DND-41 (cell line): ENCODE data around the gene PDLIM7.
A peak's percentile ranks its signal among the peaks of the same experiment; 100 is the strongest.

Experiments
- ATAC-seq: fragments of 200-7000 bp; cut with Tn5 transposase; 3 replicates; pipeline ENCODE4 v1.9.1; 2021; ENCODE audit warnings: low read depth; ENCODE audit not compliant: insufficient read depth
- DNase-seq: peaks from one replicate; pipeline ENCODE4 v3.0.0-alpha.2; 2020
- H2AFZ ChIP-seq: 2 replicates; pipeline ENCODE4 v1.6.0; 2012; ENCODE audit warnings: low read depth, low read length
- H3K27ac ChIP-seq: 2 replicates; pipeline ENCODE4 v1.5.1; 2012; ENCODE audit warnings: low read length, inconsistent platforms
- H3K27me3 ChIP-seq: fragments of 200-600 bp; sonication (generic); 2 replicates; pipeline ENCODE4 v1.6.0; 2012; ENCODE audit warnings: low read length, mild to moderate bottlenecking, inconsistent platforms; ENCODE audit not compliant: insufficient read depth, poor library complexity
- H3K36me3 ChIP-seq: 2 replicates; pipeline ENCODE4 v1.5.1; 2012; ENCODE audit warnings: low read length, inconsistent platforms; ENCODE audit not compliant: insufficient read depth
- H3K4me1 ChIP-seq: 2 replicates; pipeline ENCODE4 v1.5.1; 2012; ENCODE audit warnings: mild to moderate bottlenecking, low read length; ENCODE audit not compliant: insufficient read depth
- H3K4me2 ChIP-seq: 2 replicates; pipeline ENCODE4 v1.6.0; 2012; ENCODE audit warnings: mild to moderate bottlenecking, moderate library complexity, low read length, inconsistent platforms; ENCODE audit not compliant: insufficient read depth
- H3K4me3 ChIP-seq, 2 experiments: fragments of 200-600 bp in 1 of 2; shearing (Covaris generic) in 1 of 2; 2 replicates each; pipeline ENCODE4 v1.5.1; 2012 to 2016; ENCODE audit warnings: inconsistent platforms in 2 of 2, low read length in 2 of 2, mild to moderate bottlenecking in 2 of 2, low read depth in 1 of 2, moderate library complexity in 1 of 2
- H3K79me2 ChIP-seq: 2 replicates; pipeline ENCODE4 v1.6.0; 2012; ENCODE audit warnings: low read length, inconsistent platforms; ENCODE audit not compliant: insufficient read depth
- H3K9ac ChIP-seq: 2 replicates; pipeline ENCODE4 v1.6.0; 2012; ENCODE audit warnings: low read depth, mild to moderate bottlenecking, inconsistent platforms, low read length, moderate library complexity
- H3K9me3 ChIP-seq: 2 replicates; pipeline ENCODE4 v1.5.1; 2012; ENCODE audit warnings: low read length, moderate library complexity, mild to moderate bottlenecking, inconsistent platforms; ENCODE audit not compliant: insufficient read depth, severe bottlenecking
- H4K20me1 ChIP-seq: 2 replicates; pipeline ENCODE4 v1.6.0; 2012; ENCODE audit warnings: low read length; ENCODE audit not compliant: insufficient read depth
- CTCF ChIP-seq: IDR thresholded peaks from 2 replicates; pipeline ENCODE4 v1.5.1; 2012; ENCODE audit warnings: borderline replicate concordance, low read length, moderate library complexity, mild to moderate bottlenecking; ENCODE audit not compliant: poor library complexity, severe bottlenecking; ENCODE audit errors: extremely low read depth
- EZH2 ChIP-seq: IDR thresholded peaks from 3 replicates; pipeline ENCODE4 v1.6.1; 2012; ENCODE audit warnings: borderline replicate concordance, low read depth, mild to moderate bottlenecking, moderate library complexity, low read length, inconsistent platforms; ENCODE audit not compliant: severe bottlenecking

Gene PDLIM7

DNA sequence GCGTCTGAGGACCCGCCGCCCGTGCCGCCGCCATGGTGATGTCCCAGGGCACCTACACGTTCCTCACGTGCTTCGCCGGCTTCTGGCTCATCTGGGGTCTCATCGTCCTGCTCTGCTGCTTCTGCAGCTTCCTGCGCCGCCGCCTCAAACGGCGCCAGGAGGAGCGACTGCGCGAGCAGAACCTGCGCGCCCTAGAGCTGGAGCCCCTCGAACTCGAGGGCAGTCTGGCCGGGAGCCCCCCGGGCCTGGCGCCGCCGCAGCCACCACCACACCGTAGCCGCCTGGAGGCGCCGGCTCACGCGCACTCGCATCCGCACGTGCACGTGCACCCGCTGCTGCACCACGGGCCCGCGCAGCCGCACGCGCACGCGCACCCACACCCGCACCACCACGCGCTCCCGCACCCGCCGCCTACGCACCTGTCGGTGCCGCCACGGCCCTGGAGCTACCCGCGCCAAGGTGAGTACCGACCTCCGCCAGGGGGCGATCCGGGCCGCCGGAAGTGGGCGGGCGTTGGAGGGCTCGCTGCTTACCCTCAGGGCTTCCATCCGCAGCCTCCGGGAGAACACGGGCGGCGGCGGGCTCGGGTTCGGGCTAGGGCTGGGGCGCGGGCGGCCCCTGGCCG lies 42.3 kb downstream of the PDLIM7 start:
- peak overlapping the region; percentile 98 for H3K4me2 ChIP-seq
- no peaks in the 10 kb centered on the region for H3K79me2 ChIP-seq
- ATAC-seq (peak; percentile 70), DNase-seq (peak; percentile 86)
- H2AFZ ChIP-seq, result peak overlapping the region; percentile 72
- peak overlapping the region; percentile 56 for H3K27ac ChIP-seq
- peaks cover 59% of the 10 kb centered on the region for H4K20me1 ChIP-seq
- peaks cover 30% of the 10 kb centered on the region for H3K4me1 ChIP-seq
- H3K4me3 ChIP-seq, result peak overlapping the region; percentile 24 to 75; a peak in 3 of 4 replicates
- TF ChIP-seq EZH2 (no peak), CTCF (peak; percentile 81)
- H3K36me3 ChIP-seq, result peaks cover 28% of the 10 kb centered on the region
- no peaks in the 10 kb centered on the region for H3K27me3 ChIP-seq
- H3K9me3 ChIP-seq, result no peaks in the 10 kb centered on the region
- H3K9ac ChIP-seq, result peak overlapping the region; percentile 67

DNA sequence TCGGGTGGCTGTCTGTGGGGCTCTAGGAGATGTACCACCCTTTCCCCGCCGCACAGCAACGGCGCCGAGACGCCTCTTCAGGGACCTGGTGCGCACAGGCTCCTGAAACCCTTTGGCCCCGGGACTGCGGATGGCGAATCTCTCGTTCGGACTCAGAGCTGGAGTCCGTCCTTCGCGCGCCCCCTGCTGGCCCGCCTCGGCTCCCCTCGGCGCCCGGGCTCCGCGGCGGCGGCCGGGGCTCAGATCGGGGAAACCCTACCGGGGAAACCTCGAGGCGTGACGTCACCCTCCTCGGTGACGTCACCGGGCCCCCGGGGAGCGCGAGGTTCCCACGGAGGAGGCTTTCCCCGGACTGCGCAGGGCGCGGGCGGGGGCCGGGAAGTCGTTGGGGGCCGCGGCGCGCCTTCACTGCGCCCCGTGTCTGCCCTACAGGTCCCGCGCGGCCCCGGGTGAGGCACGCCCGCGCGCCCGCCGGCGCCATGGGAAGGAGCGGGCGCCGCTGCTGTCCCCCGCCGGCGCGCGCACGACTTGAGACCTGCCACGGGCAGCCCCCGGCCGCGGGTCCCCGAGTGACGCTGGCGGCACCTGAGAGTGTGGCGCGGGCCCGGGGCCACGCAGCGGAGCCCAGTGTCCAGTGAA lies 42.9 kb downstream of the PDLIM7 start:
- Histone ChIP-seq H3K36me3 (peaks cover 22% of the 10 kb centered on the region), H4K20me1 (peaks cover 60% of the 10 kb centered on the region), H3K4me3 (peak overlapping the region; percentile 24 to 75; a peak in 3 of 4 replicates), H2AFZ (peak overlapping the region; percentile 72), H3K4me1 (peaks cover 30% of the 10 kb centered on the region), H3K27me3 (peaks cover 5% of the 10 kb centered on the region), H3K4me2 (peak overlapping the region; percentile 98), H3K27ac (peak overlapping the region; percentile 56; the same call in 1 of the 2 replicates), H3K9ac (peak overlapping the region; percentile 67), H3K9me3 (no peaks in the 10 kb centered on the region), H3K79me2 (no peaks in the 10 kb centered on the region)
- TF ChIP-seq EZH2 (no peak), CTCF (peak; percentile 95)
- ATAC-seq, result peak; percentile 57
- DNase-seq, result peak; percentile 89

DNA sequence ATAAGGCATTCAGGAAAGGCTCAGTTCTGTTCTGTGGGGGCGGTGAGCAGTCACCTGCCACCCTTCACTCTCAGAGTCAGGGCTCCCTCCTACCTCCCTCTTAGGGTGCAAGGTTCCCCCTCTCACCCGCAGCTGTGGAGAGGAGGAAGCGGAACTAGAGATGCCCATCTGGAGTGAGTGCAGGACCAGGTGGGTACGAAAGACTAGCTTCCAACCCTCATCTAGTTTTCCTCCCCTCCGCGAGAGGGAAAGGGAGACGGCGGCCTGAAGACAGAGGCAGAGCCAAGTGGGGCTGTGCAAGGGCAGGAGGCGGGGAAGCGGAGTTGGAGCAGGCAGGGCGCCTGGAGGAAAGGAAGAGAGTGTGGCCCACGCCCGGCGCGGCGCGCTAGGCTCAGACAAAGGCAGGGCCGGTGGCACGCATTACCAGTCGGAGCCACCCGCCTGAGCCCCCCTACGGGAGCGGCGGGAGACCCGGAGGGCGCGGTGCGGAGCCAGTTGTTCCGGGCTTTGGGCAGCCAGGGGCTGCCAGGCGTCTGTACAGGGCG lies 43.5 kb downstream of the PDLIM7 start:
- no peak overlapping the region for H2AFZ ChIP-seq
- peak overlapping the region; percentile 98 for H3K4me2 ChIP-seq
- no peaks in the 10 kb centered on the region for H3K79me2 ChIP-seq
- no peak for DNase-seq
- no peak for TF ChIP-seq CTCF
- TF ChIP-seq EZH2, result no peak
- H3K27ac ChIP-seq, result no peak overlapping the region
- H3K4me1 ChIP-seq, result peaks cover 30% of the 10 kb centered on the region
- H3K9ac ChIP-seq, result peak overlapping the region; percentile 67; the same call in 1 of the 2 replicates
- H4K20me1 ChIP-seq, result peaks cover 65% of the 10 kb centered on the region
- H3K9me3 ChIP-seq, result no peaks in the 10 kb centered on the region
- H3K4me3 ChIP-seq, result peak overlapping the region in 1 of 2 experiments; percentile 75; a peak in 2 of 4 replicates
- ATAC-seq, result no peak
- peaks cover 19% of the 10 kb centered on the region for H3K36me3 ChIP-seq
- H3K27me3 ChIP-seq, result peaks cover 10% of the 10 kb centered on the region
